GM21528 (cell line): ENCODE data around the gene SPPL2C.
"Not testable (repeated sequence)": the region's sequence is repeated elsewhere in the genome, so short reads cannot be mapped to it uniquely, and the experiment has no call there.

Experiments
- ATAC-seq: cut with Tn5 transposase; IDR thresholded peaks from one replicate; pipeline ENCODE4 v1.9.1; 2021; ENCODE audit warnings: mild to moderate bottlenecking, moderate library complexity; ENCODE audit not compliant: unreplicated experiment, low FRiP score

The SPPL2C gene

DNA sequence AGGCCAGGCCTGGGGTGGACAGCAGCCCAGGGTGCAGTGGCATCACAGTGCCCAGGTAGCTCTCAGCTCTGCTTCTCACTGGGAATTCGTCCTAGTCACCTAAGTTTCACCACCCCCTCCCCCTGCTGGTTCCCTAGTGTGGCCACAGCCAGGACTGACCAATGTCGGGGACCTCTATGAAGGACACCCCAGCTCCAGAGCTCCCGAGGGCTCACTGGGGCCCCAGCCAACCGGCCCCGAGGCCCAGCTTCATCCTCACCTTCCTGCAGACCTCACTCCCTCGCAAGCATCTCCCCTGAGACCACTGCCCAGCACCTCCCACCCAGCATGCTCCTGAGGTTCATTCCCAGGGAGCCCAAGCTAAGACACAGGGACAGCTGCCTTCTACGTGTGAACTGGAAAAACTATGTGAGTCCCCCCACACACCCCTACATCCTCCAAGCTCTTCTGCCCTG lies 4.9 kb downstream of the SPPL2C start:
- no peak for ATAC-seq

DNA sequence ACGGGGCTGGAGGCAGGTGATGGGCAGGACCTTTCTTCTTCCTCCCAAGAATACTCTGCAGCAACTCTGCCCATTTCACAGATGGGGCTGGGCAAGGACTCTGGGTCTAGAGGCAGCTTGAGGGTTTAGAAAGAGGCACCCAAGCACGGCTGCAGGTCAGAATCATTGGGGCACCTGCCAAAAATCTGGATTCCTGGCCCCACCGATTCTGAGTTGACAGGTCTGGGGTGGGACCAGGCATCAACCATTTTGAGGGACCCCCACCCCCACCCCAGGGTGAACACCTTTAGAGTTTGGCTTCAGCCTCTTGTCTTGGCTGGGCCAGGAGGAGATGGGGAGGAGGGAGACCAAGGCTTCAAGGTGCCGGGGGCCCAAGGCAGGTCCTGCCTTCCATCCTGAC lies 5.3 kb downstream of the SPPL2C start:
- no peak for ATAC-seq

DNA sequence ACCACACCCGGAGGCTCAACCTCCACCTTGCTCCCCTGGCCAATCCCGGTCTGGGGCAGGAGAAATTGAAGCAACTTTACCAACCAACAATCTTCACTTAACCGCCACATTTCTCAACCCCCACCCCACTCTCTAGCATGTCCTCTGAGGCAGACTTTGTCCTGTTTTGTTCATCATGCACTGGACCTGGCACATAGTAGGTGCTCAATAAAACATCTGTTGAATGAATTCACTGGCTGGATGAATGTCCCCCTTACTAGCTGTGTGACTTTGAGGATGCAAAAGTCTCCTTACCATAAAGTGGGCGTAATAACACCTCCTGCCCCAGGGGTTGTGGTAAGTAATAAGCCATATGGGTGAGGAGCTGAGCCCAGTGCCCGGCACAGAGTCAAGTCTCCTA lies 5.8 kb downstream of the SPPL2C start:
- no peak for ATAC-seq

DNA sequence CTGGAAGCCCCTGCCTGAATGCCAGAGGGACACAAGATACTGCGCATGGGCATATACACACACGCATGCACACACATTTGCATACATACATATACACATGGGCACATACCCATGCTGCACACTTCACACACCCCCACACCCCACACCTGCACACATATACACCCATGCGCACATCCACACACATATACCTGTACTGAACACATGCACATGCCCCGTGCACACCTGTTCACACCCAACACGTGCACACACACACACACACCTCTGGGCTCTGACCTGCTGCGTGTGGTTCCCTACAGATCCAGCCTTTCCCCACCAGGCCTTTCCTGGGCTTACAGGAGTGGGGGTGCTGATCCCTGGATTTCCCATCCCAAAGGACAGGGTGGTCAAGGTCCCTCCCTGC lies 6.3 kb downstream of the SPPL2C start:
- ATAC-seq: no peak

DNA sequence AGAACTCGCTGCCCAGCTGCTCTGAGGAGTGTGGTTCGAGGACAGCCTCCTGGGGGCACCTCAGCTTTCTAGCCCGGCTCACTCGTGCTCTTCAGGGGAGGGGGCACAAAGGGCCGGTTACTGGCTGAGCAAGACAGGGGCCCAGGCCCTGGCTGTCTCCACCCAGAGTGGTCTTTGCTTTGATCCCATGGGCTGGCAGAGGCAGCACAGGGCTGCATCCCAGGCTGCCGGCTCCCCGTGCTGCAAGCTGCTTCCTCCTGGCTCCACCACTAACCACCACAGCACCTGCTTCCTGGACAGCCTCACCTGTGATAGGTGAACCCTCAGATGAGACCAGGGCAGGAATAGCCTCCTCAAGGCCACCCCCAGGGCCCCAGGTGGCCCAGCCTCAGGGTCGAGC lies 6.8 kb downstream of the SPPL2C start:
- ATAC-seq: no peak

DNA sequence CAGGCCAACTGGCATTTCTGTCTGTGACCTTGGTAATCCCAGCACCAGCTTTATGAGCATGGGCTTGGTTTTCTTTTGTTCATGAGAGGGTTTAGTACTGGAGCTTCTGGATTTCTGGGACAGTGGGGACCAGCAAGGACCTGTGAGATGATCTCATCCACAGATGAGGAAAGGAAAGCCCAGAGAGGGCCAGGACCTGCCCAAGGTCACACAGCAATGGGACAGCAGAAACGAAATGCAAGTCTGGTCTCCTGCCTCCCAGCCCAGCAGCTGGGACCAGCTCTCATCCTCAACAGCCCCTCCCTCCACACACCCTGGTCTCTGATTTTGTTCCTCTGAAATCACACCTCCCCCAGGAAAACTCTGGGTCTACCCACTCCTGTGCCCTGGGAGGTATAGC lies 7.2 kb downstream of the SPPL2C start:
- no peak for ATAC-seq

DNA sequence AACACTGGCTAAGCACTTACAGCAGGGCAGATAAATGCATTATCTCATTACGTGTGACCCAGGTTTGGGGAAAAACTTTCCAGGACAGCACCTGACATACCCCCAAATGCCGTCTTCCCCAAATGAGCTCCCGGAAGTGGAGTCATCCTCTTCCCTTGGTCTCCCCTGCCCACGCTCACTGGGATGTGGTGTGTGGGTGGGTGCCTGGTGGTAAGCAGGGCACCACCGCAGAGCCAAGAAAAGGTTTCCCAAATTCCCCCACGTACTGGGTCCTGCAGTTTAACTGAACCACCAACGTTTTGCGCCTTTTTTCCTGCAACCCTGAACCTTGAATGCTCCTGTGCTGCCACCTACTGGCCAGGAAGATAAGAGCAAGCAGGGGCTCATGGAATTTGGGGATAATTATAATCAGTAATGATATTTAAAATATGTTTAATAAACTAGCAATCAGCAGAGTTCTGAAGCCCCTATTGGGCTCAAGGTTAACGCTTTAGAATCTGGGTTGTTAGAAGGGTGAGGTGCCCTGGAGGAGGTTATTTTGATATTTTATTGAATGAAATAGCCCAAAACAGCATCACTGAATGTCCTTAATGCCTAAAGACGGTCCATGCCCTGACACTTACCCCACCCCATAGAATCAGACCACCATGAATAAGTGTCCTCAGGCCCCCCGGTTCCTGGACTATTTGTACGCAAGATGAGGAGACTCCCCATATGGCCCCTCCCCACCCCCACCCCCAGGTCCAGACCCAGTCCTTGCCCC lies 8.0 kb downstream of the SPPL2C start:
- no peak for ATAC-seq

DNA sequence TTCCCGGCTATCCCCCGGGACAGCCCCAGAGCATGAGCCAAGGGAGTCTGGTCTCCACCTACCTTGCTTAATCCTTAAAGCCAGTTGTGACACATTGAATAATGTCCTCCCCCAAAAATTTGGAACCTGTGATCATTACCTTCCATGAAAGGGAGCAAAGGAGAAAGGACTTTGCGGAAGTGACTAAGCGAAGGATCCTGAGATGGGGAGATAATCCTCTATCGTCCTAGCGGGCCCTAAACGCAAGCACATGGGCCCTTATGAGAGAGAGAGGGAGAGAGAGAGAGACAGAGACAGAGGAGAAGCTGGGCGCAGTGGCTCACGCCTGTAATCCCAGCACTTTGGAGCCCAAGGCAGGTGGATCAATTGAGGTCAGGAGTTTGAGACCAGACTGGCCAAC lies 9.5 kb downstream of the SPPL2C start:
- ATAC-seq: no peak

DNA sequence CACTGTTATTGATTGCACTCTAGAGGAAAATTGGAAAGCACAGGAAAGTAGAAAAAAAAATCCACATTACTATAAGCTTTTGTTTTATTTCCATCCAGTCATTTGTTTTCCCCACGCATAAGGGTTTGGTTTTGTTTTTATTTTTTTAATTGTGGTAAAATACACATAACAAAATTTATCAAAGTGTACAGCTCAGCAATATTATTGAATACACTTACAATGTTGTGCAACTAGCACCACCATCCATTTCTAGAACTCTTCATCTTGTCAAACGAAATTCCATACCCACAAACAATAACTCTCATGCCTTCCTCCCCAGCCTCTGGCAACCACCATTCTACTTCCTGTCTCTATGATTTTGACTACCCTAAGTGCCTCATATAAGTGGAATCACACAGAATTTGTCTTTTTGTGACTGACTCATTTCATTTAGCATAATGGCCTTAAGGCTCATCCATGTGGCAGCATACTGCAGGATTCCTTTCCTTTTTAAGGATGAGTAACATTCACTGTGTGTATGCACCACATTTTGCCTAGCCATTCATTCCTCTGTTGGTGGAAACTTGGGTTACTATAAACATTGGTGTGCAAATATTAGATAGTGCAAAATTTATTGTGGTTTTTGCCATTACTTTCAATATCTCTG lies 11.1 kb downstream of the SPPL2C start:
- ATAC-seq: no peak

DNA sequence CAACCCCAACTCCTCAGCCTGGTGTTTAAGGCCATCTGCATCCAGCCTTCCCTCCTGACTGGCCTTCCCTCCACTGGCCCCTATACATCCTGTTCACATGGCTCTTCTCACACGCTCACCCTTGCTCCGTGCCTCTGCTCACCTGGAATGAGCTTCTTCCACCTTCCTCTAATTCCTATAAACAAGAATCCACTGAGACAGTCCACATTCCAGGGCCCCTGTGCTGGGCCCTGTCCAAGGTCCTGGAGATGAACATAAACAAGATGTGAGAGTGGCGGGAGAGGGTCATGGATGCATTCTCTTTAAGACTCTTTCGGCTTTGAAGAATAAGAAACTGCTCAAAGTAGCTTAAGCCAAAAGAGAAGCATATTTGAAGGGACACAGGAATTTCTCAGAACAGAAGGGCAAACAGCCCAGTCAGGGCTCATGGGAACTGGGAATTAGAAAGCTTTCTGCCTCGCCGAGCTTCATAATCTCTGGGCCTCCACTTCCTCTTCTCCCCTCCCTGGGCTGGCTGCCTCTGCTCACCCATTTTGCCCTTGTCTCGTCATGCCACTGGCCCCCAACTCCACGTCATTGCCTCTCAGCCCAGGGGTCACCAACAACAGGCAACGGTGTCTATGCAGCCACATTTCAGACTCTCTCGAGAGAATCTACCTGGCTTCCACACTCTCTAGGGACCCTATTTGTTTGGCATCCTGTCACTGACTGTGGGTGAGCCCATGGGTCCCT lies 13.5 kb downstream of the SPPL2C start:
- ATAC-seq: no peak

DNA sequence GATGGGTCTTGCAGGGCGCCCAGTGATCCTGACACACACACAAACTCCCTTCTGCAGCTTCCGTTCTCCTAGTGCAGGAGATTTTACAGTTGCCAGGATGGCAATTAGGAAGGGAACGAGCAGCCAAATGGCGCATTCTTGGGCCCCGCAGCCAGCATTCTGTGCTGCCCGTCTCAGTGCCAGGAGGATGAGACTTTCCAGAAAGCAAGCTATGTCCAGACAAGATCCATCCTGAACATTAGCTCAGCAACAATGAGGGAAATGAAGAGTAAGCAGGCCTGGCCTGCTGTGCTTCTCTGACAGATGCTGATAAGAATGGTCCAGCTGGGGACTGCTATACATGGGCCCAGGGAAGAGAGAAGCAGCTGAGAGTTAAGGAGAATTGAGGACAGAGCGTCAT lies 16.5 kb downstream of the SPPL2C start:
- ATAC-seq: no peak

DNA sequence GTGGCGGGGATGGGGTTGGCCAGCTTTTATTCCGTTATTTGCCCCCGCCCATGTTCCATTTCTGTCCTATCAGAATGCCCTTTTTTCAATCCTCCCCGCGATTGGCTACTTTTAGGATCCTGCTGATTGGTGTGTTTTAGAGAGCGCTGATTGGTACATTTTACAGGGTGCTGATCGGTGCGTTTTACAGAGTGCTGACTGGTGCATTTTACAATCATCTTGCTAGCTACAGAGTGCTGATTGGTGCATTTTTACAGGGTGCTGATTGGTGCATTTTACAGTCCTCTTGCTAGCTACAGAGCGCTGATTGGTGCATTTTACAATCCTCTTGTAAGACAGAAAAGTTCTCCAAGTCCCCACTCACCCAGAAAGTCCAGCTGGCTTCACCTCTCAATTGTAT lies 17.4 kb downstream of the SPPL2C start:
- not testable (repeated sequence) for ATAC-seq

DNA sequence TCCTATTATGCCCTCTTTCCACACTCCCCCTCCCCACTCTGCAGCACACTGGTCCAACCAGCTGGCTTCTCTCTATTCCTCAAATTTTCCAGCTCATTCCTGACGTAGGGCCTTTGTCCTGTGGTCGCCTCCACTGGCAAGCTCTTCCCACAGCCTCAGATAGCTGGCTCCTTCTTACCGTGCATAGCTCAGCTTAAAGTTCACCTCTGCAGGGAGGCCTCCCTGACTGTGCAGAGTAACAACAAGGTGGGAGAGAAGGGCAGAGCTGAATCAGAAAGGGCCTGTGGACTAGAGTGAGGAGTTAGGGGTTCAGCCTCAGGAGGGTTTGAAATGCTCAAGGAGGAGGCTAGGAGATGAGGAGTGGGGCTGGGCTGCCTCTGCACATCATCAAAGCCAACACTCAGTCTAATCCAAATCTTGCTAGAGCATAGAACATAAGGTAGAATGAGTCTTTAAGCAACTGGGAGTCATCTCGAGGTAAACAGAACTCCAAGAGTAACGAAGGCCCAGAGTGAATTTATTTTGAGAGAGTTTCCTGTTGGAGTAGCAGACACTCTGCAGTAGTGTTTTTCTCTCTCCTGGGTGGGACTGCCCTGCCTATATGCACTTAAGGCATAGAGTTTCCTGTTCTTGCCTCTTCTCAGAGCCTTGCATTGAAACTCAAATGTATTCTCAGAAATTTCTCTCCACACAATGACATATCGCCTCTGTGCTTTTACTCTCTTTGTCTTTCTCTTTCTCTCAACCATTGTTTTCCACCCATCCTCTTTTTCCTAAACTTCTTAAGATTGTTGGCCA lies 19.4 kb downstream of the SPPL2C start:
- ATAC-seq: no peak

DNA sequence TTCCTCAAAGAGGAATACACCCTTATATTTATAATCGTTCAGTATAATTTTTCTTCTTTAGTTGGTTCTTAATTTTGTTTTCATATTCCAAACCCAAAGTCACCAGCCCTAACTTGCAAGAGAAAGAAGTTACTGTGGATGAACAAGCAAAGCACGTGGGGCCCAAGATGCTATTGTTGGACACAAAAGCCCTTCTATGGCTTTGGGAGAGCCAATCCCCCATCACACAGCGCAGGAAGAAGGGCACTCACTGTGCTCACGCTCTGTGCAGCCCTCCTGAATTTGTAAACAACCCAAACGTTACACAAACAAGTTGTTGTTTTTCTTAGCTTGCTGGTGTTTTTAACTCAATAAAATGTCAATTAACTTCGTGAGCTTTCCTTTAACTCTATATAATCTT lies 22.5 kb downstream of the SPPL2C start:
- ATAC-seq: no peak

DNA sequence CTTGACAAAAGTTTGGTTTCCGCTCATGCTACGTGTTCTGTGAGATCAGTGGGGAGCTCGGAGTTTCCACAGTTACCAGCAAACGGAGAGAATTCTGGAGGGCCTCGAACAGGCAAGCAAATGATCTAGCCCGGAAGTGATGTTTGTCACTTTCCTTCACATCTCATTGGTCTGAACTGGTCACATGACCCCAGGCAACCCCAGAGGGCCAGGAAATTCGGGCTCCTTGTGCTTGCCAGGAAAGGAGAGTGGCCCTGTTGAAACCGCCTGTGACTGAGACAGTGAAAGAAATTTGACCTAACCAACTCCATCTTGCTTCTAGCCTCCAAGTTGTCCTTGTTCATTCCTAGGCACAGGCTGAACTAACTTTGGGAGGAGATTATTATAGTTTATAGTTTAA lies 23.0 kb downstream of the SPPL2C start:
- ATAC-seq: no peak

DNA sequence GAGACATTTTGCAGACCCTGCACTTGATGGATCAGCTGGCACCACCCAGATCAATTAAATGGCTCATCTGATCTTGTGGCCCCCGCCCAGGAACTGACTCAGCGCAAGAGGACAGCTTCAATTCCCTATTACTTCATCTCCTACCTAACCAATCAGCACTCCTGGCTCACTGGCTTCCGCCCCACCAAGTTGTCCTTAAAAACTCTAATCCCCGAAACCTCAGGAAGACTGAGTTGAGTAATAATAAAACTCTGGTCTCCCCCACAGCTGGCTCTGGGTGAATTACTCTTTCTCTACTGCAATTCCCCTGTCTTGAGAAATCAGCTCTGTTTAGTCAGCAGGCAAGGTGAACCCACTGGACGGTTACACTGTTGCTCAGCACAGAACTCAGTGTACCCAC lies 23.6 kb downstream of the SPPL2C start:
- ATAC-seq: no peak

DNA sequence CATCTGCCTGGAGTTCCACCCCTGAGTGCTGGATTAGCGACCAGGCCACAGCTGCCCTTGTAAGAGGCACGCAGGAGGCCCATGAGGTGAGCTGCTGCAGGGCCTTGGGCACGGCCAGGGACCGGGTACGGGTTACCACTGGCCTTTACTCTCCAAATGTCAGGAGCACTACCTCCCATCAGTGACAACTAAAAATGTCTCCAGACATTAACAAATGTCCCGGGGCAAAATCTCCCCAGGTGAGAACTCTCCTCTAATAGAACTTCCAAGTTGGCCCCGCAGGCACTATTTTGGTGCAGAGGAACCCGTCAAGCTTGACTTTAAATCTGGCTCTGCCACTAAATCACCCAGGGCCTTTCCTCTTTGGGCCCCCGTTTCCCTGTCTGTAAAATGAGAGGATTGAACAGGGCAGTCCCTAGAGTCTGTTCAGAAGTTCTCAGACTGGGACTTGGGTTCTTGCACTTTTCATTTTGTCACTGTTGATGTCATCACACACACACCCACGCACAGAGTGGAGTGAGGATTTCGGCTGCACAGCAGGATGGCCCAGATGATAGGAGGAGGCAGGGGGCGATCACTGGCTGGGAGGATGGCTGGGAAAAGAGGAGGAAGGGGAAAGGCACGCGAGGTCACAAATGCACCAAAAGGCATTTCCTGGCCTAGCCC lies 25.1 kb downstream of the SPPL2C start:
- no peak for ATAC-seq

DNA sequence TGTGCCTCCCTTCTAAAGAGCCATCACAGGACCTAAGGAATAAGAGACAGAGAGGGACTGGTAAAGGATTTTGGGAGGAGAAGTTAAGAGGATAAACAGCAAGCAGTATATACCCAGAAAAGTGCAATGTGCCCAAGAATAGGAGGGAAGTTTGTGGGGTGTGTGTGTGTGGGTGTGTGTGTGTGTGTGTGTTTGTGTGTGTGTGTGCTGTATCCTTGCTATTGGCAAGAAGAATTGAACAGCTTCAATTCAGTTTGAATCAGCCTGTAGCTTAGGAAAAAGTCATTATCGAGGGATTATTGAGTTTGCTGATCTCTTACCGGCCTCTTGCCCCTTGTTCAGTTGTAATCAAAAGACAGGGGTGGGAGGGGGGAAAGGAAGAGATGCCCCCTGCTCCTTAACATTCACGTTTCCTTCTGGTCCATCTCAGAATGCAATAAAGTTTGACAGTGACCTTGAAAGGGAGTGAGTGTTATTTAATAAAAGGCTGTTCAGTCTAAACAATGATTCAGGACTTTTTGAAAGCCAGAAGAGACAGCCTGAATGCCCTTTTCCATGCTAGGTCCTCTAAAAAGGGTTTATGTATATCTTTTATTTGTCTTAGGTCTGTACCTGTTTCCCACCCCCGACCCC lies 25.8 kb downstream of the SPPL2C start:
- no peak for ATAC-seq

DNA sequence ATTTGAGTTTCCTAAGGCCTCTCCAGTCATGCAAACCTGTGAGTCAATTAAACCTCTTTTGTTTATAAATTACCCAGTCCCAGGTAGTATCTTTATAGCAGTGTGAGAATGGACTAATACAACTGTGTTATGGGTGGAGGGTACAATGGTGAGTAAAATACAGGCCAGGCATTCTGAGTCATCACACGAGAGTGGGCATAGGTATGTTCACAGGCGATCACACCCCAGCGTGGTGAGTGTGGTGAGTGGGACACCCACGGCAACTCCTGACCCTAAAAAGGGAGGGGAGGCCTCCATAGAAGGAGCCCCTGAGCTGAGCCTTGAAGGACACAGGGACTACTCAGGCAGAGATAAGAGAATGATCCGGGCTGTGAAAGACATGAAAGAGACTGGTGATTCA lies 27.0 kb downstream of the SPPL2C start:
- ATAC-seq: no peak

DNA sequence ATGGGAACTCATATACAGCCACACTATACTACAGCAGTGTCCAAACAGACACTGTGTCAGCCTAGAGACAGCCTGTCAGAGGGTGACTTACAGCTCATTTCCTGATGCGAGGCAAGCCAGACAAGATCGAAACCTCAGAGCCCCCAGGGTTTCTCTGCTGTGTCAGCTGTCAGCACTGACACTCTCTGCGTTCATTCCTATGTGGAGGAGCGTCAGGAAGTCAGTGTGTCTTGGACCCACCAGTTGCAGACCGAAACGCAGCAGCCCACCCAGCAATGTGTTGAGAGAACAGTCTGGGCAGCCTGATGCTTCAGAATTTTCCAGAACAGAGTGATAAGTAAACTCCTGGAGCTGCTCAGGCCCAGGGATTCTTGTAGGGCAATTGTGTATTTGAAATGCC lies 29.0 kb downstream of the SPPL2C start:
- ATAC-seq: no peak
